ENCODE measurements around the gene LRRTM4. TPM values are rescaled to one million over a fixed set of nuclear protein-coding genes. Genes with fewer than 3 reads are reported as not detected.
"Not testable (repeated sequence)": the region's sequence is repeated elsewhere in the genome, so short reads cannot be mapped to it uniquely, and the experiment has no call there.

The LRRTM4 gene
- total RNA-seq, 1 donor from 2014 or later: not detected

GRCh38 chr2:77156599-77156998, 365.6 kb downstream of the LRRTM4 start:
- no peak for DNase-seq (ENCODE audit: low read depth)
- Histone ChIP-seq H3K36me3 (ENCODE audit: control insufficient read depth, insufficient read depth, low read length) (no peaks in the 10 kb centered on the region), H3K27me3 (ENCODE audit: control insufficient read depth, insufficient read depth, low read length) (no peaks in the 10 kb centered on the region), H3K4me3 (ENCODE audit: low read depth, low read length) (no peak overlapping the region)
- TF ChIP-seq CTCF (IDR thresholded peaks at IDR 0.05; ENCODE audit: insufficient read depth, low read length, poor library complexity, severe bottlenecking): no peak

- no peaks in the 10 kb centered on the region for H3K36me3 ChIP-seq (ENCODE audit: control insufficient read depth, insufficient read depth, low read length)
- H3K27me3 ChIP-seq (ENCODE audit: control insufficient read depth, insufficient read depth, low read length): no peaks in the 10 kb centered on the region
- TF ChIP-seq CTCF (IDR thresholded peaks at IDR 0.05; ENCODE audit: insufficient read depth, low read length, poor library complexity, severe bottlenecking): no peak
- DNase-seq (ENCODE audit: low read depth): no peak
- H3K4me3 ChIP-seq (ENCODE audit: low read depth, low read length): no peak overlapping the region
Measured at GRCh38 chr2:77155511-77155910, 366.7 kb downstream of the LRRTM4 start.

- Histone ChIP-seq H3K4me3 (ENCODE audit: low read depth, low read length) (no peak overlapping the region), H3K27me3 (ENCODE audit: control insufficient read depth, insufficient read depth, low read length) (no peaks in the 10 kb centered on the region), H3K36me3 (ENCODE audit: control insufficient read depth, insufficient read depth, low read length) (no peaks in the 10 kb centered on the region)
- no peak for DNase-seq (ENCODE audit: low read depth)
- TF ChIP-seq CTCF (IDR thresholded peaks at IDR 0.05; ENCODE audit: insufficient read depth, low read length, poor library complexity, severe bottlenecking): no peak
Measured at GRCh38 chr2:77149565-77149964, 372.6 kb downstream of the LRRTM4 start.

- no peak for DNase-seq (ENCODE audit: low read depth)
- no peak overlapping the region for H3K4me3 ChIP-seq (ENCODE audit: low read depth, low read length)
- no peak for TF ChIP-seq CTCF (IDR thresholded peaks at IDR 0.05; ENCODE audit: insufficient read depth, low read length, poor library complexity, severe bottlenecking)
- no peaks in the 10 kb centered on the region for H3K27me3 ChIP-seq (ENCODE audit: control insufficient read depth, insufficient read depth, low read length)
- H3K36me3 ChIP-seq (ENCODE audit: control insufficient read depth, insufficient read depth, low read length): no peaks in the 10 kb centered on the region
Measured at GRCh38 chr2:77147153-77147552, 375.0 kb downstream of the LRRTM4 start.

GRCh38 chr2:77144772-77145171, 377.4 kb downstream of the LRRTM4 start:
- TF ChIP-seq CTCF (IDR thresholded peaks at IDR 0.05; ENCODE audit: insufficient read depth, low read length, poor library complexity, severe bottlenecking): no peak
- DNase-seq (ENCODE audit: low read depth): no peak
- no peaks in the 10 kb centered on the region for H3K27me3 ChIP-seq (ENCODE audit: control insufficient read depth, insufficient read depth, low read length)
- no peak overlapping the region for H3K4me3 ChIP-seq (ENCODE audit: low read depth, low read length)
- H3K36me3 ChIP-seq (ENCODE audit: control insufficient read depth, insufficient read depth, low read length): no peaks in the 10 kb centered on the region

GRCh38 chr2:77142141-77142540, 380.0 kb downstream of the LRRTM4 start:
- DNase-seq (ENCODE audit: low read depth): no peak
- H3K27me3 ChIP-seq (ENCODE audit: control insufficient read depth, insufficient read depth, low read length): no peaks in the 10 kb centered on the region
- no peak overlapping the region for H3K4me3 ChIP-seq (ENCODE audit: low read depth, low read length)
- no peaks in the 10 kb centered on the region for H3K36me3 ChIP-seq (ENCODE audit: control insufficient read depth, insufficient read depth, low read length)
- TF ChIP-seq CTCF (IDR thresholded peaks at IDR 0.05; ENCODE audit: insufficient read depth, low read length, poor library complexity, severe bottlenecking): no peak

GRCh38 chr2:77128479-77128878, 393.7 kb downstream of the LRRTM4 start:
- not testable (repeated sequence) for DNase-seq (ENCODE audit: low read depth); H3K36me3 ChIP-seq (ENCODE audit: control insufficient read depth, insufficient read depth, low read length); H3K27me3 ChIP-seq (ENCODE audit: control insufficient read depth, insufficient read depth, low read length); H3K4me3 ChIP-seq (ENCODE audit: low read depth, low read length)

All from kidney epithelial cell (primary cell).